MCF 10A (cell line): ENCODE data around the gene RPS3. TPM values are rescaled to one million over a fixed set of nuclear protein-coding genes. Genes with fewer than 3 reads are reported as not detected.
A peak's percentile ranks its signal among the peaks of the same experiment; 100 is the strongest.

Source experiments
- BruUV-seq: library from RNA; stranded (reverse); fragments of 400-500 nt; replicated peaks from 2 replicates; lab custom pipeline; 2021; lab: Mats Ljungman, UMichigan
- CTCF ChIA-PET: fragments of 300-600 bp; sonication (Branson Sonifier 250); formaldehyde crosslinking; extraction: SDS; loops from one replicate; lab custom pipeline; 2021; ENCODE audit warnings: antibody characterized with exemption, inconsistent platforms; lab: Yijun Ruan, JAX
- POLR2A ChIA-PET: fragments of 300-600, 350-650 bp; sonication (Branson Sonifier 250); formaldehyde crosslinking; extraction: SDS; loops from one replicate; lab custom pipeline; 2020; ENCODE audit warnings: antibody characterized with exemption, inconsistent platforms; lab: Yijun Ruan, JAX
- DNase-seq: peaks from one replicate; pipeline ENCODE4 v3.0.0-alpha.2; 2018; ENCODE audit not compliant: unreplicated experiment
- H3K27ac Mint-ChIP-seq: one replicate; pipeline ENCODE4 v1.8.0; 2022; ENCODE audit warnings: mild to moderate bottlenecking, low read depth, mixed read lengths; ENCODE audit not compliant: unreplicated experiment
- H3K27me3 Mint-ChIP-seq: one replicate; pipeline ENCODE4 v1.8.0; 2022; ENCODE audit warnings: mixed read lengths; ENCODE audit not compliant: insufficient read depth, unreplicated experiment
- H3K36me3 Mint-ChIP-seq: one replicate; pipeline ENCODE4 v1.8.0; 2022; ENCODE audit warnings: mild to moderate bottlenecking, moderate library complexity, mixed read lengths; ENCODE audit not compliant: insufficient read depth, unreplicated experiment
- H3K4me1 Mint-ChIP-seq: one replicate; pipeline ENCODE4 v1.8.0; 2022; ENCODE audit warnings: mixed read lengths; ENCODE audit not compliant: insufficient read depth, unreplicated experiment
- H3K4me3 Mint-ChIP-seq: one replicate; pipeline ENCODE4 v1.8.0; 2022; ENCODE audit warnings: mild to moderate bottlenecking, moderate library complexity, mixed read lengths; ENCODE audit not compliant: unreplicated experiment
- H3K9me3 Mint-ChIP-seq: one replicate; pipeline ENCODE4 v1.8.0; 2022; ENCODE audit warnings: mixed read lengths; ENCODE audit not compliant: unreplicated experiment
- intact Hi-C: fragments of 100-400 bp; cut with micrococcal nuclease; formaldehyde crosslinking; loops from 2 replicates; pipeline ENCODE4 v1.14.1; 2022
- total RNA-seq: library from RNA; stranded (reverse); gene quantifications from 2 replicates; pipeline ENCODE4 v1.2.3, GENCODE V29; 2022
- TF ChIP-seq, protein P1 (sequence below): fragments of 200-600 bp; IDR thresholded peaks from one replicate; pipeline ENCODE4 v1.8.0; 2022; ENCODE audit warnings: antibody characterized with exemption, mild to moderate bottlenecking; ENCODE audit not compliant: unreplicated experiment

Gene RPS3
- total RNA-seq, 1 experiment from 2014 or later = 3,444 TPM

GRCh38 chr11:75383246-75383645 lies 16.1 kb upstream of the RPS3 start:
- no peaks in the 10 kb centered on the region for H3K36me3 Mint-ChIP-seq
- no peaks in the 10 kb centered on the region for H3K27me3 Mint-ChIP-seq
- intact Hi-C loops = no loop called here
- ChIA-PET POLR2A (interaction anchor here (1.4 kb wide), 1 partner anchor 11 kb away, joined by 5 read pairs; no protein-coding TSS in a partner anchor), CTCF (interaction anchor here (0.6 to 13.7 kb wide), 12 partner anchors 14 to 453 kb away, joined by 3 to 453 read pairs (median 4); no protein-coding TSS in a partner anchor)
- no peak overlapping the region for H3K4me3 Mint-ChIP-seq
- no peaks in the 10 kb centered on the region for H3K9me3 Mint-ChIP-seq
- BruUV-seq = no TSS peak
- DNase-seq = no peak
- TF ChIP-seq, protein P1, sequence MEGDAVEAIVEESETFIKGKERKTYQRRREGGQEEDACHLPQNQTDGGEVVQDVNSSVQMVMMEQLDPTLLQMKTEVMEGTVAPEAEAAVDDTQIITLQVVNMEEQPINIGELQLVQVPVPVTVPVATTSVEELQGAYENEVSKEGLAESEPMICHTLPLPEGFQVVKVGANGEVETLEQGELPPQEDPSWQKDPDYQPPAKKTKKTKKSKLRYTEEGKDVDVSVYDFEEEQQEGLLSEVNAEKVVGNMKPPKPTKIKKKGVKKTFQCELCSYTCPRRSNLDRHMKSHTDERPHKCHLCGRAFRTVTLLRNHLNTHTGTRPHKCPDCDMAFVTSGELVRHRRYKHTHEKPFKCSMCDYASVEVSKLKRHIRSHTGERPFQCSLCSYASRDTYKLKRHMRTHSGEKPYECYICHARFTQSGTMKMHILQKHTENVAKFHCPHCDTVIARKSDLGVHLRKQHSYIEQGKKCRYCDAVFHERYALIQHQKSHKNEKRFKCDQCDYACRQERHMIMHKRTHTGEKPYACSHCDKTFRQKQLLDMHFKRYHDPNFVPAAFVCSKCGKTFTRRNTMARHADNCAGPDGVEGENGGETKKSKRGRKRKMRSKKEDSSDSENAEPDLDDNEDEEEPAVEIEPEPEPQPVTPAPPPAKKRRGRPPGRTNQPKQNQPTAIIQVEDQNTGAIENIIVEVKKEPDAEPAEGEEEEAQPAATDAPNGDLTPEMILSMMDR = no peak
- H3K27ac Mint-ChIP-seq = no peak overlapping the region
- H3K4me1 Mint-ChIP-seq = peaks cover 5% of the 10 kb centered on the region

GRCh38 chr11:75384438-75385080 lies 14.8 kb upstream of the RPS3 start:
- DNase-seq = peak; percentile 68
- Mint-ChIP-seq H3K36me3 (no peaks in the 10 kb centered on the region), H3K4me3 (no peak overlapping the region), H3K27ac (no peak overlapping the region), H3K4me1 (peaks cover 5% of the 10 kb centered on the region), H3K27me3 (no peaks in the 10 kb centered on the region), H3K9me3 (no peaks in the 10 kb centered on the region)
- BruUV-seq = no TSS peak
- intact Hi-C loops = loop anchor here (1.0 kb wide), 2 partner anchors 56 to 104 kb away; no protein-coding TSS in a partner anchor
- CTCF ChIA-PET = interaction anchor here (0.6 to 13.7 kb wide), 28 partner anchors 8 to 405 kb away, joined by 3 to 453 read pairs (median 4); no protein-coding TSS in a partner anchor
- POLR2A ChIA-PET = interaction anchor here (1.2 kb wide), 1 partner anchor 104 kb away, joined by 3 read pairs; no protein-coding TSS in a partner anchor
- TF ChIP-seq, protein P1 = peak; percentile 96

DNA sequence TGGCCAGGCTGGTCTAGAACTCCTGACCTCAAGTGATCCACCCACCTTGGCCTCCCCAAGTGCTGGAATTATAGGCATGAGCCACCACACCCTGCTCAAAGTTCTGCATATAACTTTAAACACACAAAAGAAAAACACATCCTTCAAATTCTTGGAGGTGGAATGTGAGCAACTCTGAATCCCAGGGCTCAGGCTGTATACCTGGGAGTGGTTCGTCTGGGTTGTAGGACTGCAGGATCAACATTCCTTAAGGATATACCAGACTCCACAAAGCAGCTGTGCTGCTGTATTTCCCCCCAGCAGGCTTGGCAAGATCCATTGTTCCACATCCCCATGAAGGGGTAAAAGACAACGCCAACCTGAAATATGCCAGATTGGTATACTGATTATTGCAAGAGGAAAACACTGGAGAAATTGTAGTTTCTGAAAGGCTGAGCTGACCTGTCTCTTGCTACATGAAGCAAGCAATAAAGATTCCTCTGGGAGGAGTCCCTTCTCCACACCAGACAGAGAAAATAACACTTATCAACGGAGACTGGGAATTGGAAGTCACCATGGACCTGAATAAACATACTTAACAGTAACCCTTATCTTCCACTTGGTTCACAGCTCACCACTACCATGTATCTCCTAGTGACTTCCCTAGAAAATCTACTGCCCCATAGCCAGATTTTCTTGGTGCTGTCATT lies 12.2 kb upstream of the RPS3 start:
- CTCF ChIA-PET = interaction anchor here (0.5 to 13.7 kb wide), 12 partner anchors 10 to 156 kb away, joined by 3 to 453 read pairs (median 18); partner anchors contain the start of gene GDPD5
- intact Hi-C loops = no loop called here
- TF ChIP-seq, protein P1 = no peak
- peaks cover 5% of the 10 kb centered on the region for H3K4me1 Mint-ChIP-seq
- H3K36me3 Mint-ChIP-seq = no peaks in the 10 kb centered on the region
- no TSS peak for BruUV-seq
- POLR2A ChIA-PET = interaction anchor here (1.2 kb wide), 1 partner anchor 61 kb away, joined by 5 read pairs; no protein-coding TSS in a partner anchor
- no peak overlapping the region for H3K4me3 Mint-ChIP-seq
- H3K9me3 Mint-ChIP-seq = no peaks in the 10 kb centered on the region
- no peak overlapping the region for H3K27ac Mint-ChIP-seq
- DNase-seq = no peak
- H3K27me3 Mint-ChIP-seq = no peaks in the 10 kb centered on the region
